ENCODE measurements around the gene CADM2.
"Not testable (repeated sequence)": the region's sequence is repeated elsewhere in the genome, so short reads cannot be mapped to it uniquely, and the experiment has no call there.

CADM2 gene

DNA sequence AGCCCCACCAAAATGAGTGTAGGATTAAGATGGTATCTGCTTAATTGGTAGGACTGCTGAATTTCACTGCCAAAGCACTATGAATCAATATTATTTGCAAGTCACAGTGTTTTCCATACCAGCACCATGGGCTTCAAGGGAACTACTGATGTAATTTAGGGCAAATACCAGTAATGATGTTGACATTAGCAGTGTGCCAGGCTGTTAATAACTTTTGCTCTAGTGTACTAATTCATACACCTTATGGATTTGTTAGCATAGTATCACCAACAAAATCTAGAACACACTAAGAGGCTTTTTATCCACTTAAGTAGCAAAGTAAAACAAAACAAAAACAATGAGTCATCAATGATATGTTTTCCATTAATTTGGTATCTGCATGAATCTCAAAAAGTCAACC, 888.2 kb downstream of the CADM2 start:
- no peak for DNase-seq

DNA sequence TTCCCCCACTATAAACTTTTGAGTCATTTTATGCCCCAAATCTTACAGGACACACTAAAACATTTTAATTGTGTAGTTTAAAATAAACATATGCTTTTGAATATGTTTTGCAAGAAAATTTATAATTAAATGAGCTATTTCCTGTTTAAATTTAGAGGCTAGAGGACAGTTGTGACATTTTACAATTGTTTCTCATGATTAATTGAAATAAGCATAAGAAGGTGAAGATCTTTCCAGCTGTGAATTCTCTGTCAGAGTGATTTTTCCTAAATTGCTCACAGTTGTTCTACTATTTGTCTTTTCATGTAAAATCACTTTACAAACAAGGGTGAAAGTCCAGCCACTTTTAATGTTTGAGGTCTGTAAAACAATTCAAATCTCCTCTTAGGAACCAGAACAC, 892.3 kb downstream of the CADM2 start:
- DNase-seq = no peak

DNA sequence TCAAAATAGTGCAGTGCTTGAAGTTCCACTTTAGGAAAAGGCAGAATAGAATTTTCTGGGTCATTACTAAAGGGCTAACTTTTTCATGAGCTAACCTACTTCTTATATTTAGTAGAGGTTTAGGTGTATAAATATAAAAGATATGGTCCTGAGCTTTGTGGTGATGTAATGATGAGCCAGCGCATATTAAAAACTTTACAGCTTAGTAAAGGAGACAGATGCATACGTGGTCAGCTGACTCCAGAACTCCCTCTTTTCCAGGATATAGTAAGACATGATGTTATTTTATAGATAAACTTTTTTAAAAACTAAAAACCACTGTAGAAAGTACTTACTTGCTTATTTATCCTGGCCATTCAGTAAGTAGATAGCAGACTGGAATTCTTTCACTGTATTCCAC, 895.0 kb downstream of the CADM2 start:
- DNase-seq = no peak

DNA sequence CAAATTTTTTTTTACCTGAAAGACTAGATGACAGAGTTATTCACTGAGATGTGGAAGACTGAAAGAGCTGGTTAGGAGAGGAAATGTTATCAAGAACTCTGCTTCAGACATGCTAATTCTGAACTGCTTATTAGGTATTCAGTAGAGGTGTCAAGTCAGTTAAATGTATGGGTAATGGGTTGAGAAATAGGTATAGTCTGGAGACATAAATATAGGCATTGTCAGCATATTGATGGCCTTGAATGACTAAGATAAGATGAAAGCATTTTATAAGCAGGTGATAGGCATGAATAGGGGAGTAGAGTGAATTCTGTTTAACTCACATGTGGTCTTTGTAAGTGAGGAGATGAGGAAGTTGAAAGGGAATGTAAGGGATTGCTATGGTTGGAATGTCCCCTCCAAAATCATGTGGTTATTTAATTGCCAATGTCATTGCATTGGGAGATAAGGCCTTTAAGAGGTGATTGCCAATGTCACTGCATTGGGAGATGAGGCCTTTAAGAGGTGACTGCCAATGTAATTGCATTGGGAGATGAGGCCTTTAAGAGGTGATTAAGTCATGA, 904.2 kb downstream of the CADM2 start:
- no peak for DNase-seq

DNA sequence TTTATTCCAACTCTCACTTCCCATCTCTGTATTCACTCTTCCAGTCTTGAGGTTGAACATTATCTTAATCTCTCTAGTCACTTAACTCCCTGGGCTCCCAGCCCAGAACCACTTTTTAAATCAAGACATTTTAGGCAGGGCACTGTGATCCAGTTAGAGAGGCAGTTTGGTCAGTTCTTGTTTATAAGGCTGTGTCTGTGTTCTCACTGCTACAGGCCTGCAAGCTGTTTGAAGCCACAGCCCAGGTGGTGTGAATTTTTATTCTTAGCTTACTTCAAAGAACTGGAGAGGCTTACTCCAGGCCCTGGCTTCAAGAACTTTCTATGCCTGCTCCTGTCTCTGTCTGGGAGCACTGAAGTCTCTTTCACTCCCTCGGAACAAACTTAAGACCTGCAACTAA, 906.1 kb downstream of the CADM2 start:
- DNase-seq = no peak

DNA sequence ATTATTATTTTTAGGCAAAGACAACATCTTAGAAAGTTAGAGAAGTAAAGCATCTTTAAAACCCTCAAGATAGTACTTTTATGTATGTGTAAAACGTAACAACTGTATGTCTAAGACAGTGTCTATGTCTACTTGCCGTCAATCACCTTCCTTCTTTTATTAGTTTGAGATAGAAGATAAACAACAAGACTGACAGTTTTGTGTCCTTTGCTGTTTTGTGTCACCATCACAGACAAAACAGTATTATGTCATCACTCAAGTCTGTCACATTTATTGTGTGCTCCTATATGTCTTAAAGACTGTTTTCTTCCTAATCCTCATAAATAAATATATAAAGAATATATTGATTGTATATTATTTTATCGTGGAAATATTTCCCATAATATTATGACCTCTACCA, 908.3 kb downstream of the CADM2 start:
- DNase-seq = no peak

DNA sequence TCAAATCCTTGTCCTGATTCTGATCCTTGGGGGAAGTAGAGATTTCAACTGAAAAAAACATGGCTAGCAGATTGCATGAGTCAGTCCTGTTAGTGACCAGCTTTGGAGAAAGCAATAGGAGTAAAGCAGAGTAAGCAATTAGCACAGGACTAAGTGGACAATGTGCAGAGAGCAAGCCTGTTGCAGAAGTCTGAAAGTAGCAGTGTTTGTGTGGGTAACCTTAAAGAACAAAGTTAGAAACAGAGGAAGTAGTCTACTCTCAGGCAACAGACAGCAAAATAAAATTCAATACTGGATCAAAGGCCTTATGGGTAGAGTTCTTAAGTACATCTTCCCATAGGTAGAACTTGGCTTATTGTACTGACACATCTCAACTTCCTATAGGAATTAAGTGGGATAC, 916.8 kb downstream of the CADM2 start:
- DNase-seq = no peak

DNA sequence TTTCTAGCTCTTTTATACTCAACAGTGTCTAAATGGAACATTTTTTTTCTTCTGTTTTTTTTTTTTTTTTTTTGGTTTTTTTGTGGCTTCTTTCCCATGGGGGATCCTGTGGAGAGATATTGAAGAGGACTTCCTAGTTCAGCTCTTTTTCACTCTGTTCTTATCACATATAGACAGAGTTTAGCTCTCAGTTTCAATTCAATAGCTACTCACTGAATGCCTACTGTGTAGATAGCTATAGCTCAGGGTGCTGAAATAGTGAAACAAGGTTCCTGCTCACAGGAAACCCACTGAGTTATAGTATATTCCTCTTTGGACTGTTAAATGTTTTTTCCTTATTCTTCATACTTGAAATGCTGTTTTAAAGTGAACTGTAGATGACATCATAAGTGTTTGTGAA, 918.8 kb downstream of the CADM2 start:
- DNase-seq = no peak

DNA sequence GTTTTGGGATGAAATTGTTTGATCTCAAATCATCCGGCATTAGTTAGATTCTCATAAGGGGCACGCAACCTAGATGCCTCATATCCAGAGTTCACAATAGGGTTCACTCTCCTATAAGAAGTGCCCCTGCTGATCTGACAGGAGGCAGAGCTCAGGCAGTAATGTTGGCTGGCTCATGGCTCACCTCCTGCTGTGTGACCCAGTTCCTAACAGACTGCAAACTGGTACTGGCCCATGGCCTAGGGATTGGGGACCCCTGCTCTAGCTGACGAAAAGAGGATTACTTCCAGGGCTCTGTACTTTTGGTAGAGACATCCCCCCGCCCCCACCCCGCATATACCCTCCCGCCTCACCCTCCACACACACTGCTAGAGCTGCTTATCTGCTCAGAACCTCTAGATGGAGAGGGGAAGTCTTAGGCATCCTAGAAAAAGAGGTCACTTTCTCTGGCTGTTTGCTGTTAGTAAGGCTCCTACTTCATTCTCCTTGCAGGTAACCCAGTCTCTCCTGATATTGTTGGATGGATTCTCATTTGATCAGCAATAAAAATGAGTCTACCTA, 923.1 kb downstream of the CADM2 start:
- DNase-seq = no peak

DNA sequence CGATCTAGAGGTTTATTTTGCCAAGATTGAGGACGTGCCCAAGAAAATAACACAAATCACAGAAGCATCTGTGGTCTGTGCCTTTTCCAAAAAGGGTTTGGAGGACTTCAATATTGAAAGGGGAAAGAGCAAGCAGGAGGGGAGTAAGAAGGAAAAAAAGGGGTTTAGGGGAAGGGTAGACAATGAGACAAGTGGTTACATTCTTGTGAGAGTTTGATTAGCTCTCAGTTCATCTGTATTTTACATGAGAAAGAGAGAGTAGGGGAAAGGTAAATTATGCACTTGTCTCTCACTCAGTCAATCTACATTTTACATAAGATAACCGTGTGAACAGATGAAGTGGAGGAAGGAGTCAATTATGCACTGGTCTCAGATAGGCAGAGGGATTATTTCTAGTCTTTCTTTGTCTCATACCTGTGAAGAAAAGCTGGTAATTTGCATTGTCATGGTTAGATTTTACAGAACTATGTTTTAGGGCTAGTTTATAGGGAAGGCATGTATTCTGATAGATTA, 931.3 kb downstream of the CADM2 start:
- DNase-seq = no peak

DNA sequence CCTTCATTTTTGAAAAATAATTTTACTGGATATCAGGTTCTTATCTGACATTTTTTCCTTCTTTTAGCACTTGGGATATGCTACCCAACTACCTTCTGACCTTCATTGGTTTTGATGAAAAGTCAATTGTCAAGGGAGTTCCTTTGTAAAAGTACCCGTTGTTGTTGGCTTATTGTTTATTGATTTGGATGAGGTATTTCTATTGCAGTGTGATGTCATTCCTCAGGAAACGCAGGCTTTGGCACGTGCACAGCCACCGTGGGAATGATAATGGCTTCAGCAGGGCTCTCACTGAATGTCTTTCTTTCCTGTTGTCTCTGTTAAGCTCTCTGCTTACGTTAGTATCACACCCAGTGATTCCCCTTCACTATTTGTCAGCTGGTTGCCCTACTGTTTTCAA, 944.6 kb downstream of the CADM2 start:
- no peak for DNase-seq

DNA sequence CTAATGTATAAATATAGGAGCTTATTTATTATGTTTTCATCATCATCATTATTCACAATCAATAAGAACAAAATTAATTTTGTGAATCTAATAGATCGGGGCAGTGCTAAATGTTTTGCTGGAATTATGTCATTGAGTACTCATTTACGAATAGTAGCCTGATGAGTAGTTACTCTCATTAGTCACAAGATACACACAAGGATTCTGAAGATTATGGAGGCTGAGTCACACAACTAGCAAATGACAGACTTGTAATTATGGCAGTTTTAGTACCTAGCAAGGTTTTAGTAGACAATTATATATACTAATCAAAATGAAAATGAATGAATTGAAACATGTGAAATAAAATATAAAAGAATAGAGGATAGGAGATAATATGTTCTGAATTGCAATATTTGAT, 954.2 kb downstream of the CADM2 start:
- DNase-seq = no peak

DNA sequence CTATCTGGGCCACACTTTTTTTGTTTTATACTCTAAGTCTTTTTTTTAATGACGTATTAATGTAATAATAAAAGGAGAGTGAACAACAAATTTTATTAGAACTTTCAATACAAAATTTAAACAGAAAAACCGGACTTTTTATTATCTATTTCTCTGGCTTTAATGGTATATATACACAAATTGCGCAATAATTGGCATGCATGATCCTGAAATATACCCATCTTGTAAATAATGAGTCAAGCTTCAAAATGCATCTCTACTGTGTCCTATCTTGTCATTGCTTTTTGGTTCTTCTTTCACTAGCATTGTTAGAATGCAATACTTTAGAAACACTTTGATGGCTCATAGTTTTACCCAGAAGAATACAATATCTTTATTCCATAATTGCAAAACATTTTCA, 963.6 kb downstream of the CADM2 start:
- no peak for DNase-seq

DNA sequence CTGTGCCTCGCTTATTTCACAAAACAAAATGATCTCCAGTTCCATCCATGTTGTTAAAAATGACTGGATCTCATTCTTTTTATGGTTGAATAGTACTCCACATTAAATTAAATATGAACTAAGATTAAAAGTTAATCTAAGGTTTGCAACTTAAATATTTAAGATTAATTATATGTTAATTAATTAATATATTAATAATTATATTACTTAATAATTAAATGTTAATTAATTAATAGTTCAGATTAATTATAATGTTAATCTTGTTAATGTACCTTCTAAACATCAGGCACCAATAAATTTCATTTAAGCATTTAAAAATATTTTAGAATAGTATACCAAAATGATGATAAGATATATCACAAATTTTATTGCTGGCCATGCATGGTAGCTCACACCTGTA, 971.9 kb downstream of the CADM2 start:
- DNase-seq = no peak

DNA sequence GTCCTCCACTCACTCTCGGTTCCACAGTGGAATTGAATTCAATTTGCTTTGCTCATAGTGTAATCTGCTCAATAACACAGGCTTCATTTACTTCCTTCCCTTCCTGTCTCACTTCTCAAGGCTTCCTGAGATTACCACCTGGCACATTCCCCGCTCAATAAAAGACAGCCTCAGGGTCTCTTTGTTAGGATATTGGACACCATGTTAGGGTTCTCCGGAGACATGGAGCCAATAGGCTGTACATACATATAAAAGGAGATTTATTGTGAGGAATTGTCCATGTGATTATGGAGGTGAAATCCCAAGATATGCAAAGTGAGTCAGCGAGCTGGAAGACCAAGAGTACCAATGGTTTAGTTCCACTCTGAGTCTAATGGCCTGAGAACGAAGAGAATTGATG, 974.5 kb downstream of the CADM2 start:
- DNase-seq = no peak

DNA sequence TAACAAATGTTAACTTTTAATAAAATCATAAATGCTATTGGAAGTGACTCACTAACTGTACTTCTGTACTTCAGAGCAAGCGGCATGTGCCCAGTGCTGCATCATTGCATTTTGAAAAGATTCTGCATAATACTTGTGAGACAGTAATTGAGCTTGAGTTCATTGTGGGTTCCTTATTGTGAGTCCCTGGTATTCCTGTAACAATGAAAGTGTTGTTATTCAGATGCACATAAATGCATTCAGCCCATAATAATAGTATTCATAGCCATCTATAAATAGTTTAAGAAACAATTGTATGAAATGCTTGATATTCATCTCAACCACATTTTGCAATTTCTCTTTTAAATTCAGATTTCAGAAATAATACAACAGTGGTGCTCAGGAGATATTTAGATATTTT, 976.4 kb downstream of the CADM2 start:
- no peak for DNase-seq

DNA sequence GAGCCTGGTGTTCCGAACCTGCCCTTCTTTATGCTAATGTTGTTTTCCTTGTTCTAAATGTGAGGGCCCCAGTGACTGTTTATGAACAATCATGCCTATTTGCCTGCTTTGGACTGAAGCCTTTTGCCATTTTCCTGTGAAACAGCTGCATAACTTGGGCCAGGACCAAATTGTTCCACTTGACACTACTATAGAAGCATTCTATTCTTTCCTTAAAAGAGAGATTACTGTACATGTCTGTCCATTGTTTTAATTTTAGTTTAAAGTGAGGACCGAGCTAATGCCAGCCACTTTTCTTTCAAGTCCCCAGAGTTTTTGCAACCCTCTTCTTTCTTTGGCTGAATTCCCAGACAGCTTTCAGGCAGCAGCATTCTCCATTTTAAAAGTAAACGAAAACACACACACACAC, 980.3 kb downstream of the CADM2 start:
- DNase-seq = no peak

DNA sequence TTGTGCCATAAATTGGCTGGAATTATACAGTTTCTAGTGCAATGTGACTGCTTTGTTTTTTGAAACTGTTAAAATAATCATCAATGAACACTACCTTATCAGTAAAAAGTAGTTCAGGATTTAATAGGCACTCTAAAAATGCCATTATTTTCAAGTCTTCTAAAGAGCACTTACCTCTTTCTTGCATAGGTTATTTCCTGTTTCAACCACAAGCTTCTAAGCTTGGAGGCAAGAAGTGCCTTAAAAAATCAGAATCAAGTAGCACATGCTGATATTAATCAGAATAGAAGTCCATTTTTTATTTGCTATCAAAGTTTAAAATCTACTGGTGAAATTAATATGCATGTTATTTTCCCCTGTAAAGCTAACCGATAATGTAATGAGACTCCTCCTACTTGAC, 991.6 kb downstream of the CADM2 start:
- no peak for DNase-seq

DNA sequence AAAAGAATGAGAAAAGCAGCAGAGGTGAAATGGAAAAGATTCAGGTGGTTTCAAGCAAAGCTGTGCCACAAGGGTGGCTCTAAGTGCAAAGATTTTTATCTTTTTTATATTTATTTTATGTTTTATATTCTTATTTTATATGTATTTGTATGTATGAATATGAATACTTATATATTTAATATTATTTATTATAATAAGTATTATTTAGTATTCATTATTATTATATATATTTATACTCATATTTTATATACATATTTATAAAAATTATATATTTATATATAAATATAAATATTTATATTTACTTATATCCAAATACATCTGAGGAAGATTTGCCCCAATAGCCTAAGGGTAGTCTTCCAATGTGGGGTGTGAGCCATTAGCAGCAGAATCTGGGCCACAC, 1002.0 kb downstream of the CADM2 start:
- no peak for DNase-seq

DNA sequence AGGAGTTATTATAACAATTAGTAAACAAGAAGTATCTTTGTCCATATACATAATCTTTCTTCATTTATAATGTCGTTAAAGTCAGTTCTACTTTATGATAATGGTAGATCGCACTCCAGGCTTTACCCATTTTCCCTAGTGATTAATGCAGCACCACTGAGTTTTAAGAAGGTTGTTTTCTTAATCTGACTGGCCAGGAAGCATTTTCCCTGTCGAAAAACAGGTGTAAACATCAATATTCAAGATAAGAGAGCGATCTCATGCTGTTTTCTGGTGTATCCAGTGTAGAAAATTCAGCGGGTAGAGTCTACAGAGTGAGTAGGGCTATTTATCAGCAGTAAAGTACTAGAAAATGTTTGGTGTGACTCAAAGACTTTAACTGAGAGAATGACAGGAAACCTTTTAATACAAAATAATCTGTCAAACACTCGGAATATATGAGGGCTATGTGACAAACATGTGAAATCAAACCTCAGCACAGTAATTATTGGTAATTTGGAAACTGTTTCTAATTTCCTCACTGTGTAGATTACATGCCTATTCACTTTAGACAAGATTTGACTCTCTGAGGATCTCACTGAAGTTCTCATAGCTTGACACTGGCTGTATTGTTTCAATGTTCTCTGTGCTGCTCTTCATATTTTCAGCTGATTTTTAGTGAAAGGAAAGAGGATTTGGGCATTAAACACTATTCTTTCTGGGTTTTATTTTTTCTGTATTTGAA, 1019.0 kb downstream of the CADM2 start:
- DNase-seq = no peak

DNA sequence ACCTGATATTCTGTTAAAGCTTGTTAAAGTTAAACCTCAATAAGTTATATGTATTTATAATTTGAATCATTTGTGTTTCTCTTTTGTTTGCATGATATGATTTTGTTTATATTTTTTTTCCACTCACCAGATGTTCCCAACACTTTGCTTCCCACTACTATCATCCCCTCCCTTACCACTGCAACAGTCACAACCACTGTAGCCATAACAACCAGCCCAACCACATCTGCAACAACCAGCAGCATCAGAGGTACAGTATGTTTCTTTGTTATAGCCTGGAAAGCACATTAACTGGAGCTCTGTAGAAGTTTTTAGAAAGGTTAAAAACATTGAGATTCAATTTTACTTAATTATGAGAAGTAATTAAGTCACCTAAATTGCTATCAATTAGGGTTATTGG, 1020.2 kb downstream of the CADM2 start:
- DNase-seq = no peak

DNA sequence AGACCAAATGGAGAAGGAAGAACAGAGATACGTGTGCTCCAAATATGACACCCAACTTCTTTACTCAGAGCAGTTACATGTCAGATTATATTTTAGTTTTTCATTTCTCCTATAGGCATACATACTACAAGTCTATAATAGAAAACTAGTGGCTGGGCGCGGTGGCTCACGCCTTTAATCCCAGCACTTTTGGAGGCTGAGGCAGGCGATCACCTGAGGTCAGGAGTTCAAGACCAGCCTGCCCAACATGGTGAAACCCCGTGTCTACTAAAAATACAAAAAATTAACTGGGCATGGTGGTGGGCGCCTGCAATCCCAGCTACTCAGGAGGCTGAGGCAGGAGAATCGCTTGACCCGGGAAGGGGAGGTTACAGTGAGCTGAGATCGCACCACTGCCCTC, 1030.8 kb downstream of the CADM2 start:
- not testable (repeated sequence) for DNase-seq

DNA sequence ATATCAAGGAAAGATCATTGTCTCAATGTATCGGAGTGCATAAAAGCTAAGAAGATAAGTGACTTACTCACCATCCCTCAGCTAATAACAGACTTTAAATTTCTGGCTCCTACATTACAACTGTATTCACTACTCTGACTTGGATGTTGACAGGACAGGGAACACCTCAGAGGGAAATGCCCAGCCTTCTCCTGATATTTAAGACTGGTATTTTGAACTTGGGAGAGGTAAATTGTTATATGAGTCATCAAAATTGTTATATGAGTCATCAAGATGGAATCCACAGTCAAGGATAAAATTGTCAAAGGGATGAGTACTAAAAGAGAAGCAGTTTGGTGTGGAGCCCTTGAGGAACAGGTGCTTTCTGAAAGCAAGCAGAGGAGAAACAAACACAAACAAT, 1070.8 kb downstream of the CADM2 start:
- no peak for DNase-seq

DNA sequence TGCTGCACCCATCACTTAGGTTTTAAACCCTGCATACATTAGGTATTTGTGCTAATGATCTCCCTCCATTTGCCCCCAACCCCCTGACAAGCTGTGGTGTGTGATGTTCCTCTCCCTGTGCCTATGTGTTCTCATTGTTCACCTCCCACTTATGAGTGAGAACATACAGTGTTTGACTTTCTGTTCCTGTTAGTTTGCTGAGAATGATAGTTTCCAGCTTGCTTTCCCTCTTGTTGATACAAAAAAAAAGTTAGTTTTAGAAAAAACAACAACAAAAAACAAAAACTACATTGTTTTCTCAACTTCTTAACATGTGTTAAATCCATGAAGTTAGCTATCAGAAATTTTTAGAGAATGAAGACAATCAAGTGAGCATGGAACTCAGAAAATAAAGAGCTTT, 1079.1 kb downstream of the CADM2 start:
- DNase-seq = no peak

Measured in Kasumi-1 (cell line).